A549 (cell line): ENCODE data around the gene SPTBN5. TPM values are rescaled to one million over a fixed set of nuclear protein-coding genes. Genes with fewer than 3 reads are reported as not detected.

Experiments used
- ATAC-seq, 2 experiments: fragments of 200-7000 bp in 1 of 2; fragments of >200 bp in 1 of 2; cut with Nextera tagmentation in 1 of 2; cut with Tn5 transposase in 1 of 2; 3 replicates each; pipeline versions ENCODE4 v1.8.0 to v1.9.1; 2018 to 2020; ENCODE audit warnings: mild to moderate bottlenecking in 1 of 2, moderate library complexity in 1 of 2
- CTCF ChIA-PET: fragments of 300-600 bp; sonication (Branson Sonifier 250); formaldehyde crosslinking; extraction: SDS; loops from one replicate; lab custom pipeline; 2021; ENCODE audit warnings: antibody characterized with exemption, inconsistent platforms; lab: Yijun Ruan, JAX
- POLR2A ChIA-PET: fragments of 350-600 bp; formaldehyde crosslinking; extraction: SDS; loops from one replicate; lab custom pipeline; 2021; ENCODE audit warnings: antibody characterized with exemption, inconsistent platforms; lab: Yijun Ruan, JAX
- DNase-seq, 2 experiments: peaks; one replicate each; pipeline versions ENCODE4 v3.0.0 to v3.0.0-alpha.2; 2011 to 2016; ENCODE audit warnings: low read depth in 1 of 2, low spot score in 1 of 2
- FAIRE-seq: peaks from 2 replicates; lab custom pipeline; 2011; peaks lifted over from hg19 to GRCh38; lab: Jason Lieb, UNC
- H3K27ac ChIP-seq, 2 experiments: fragments of >200 bp; sonication (Bioruptor Twin); formaldehyde crosslinking; 3 replicates each; pipeline ENCODE4 v1.5.1; 2016 to 2017
- H3K4me1 ChIP-seq: fragments of >200 bp; sonication (Bioruptor Twin); formaldehyde crosslinking; 3 replicates; pipeline ENCODE4 v1.6.1; 2016
- H3K4me2 ChIP-seq: fragments of >200 bp; sonication (Bioruptor Twin); formaldehyde crosslinking; 3 replicates; pipeline ENCODE4 v1.6.1; 2016
- H3K4me3 ChIP-seq: fragments of >200 bp; sonication (Bioruptor Twin); formaldehyde crosslinking; 3 replicates; pipeline ENCODE4 v1.5.1; 2016
- H3K9me3 ChIP-seq: fragments of >200 bp; sonication (Bioruptor Twin); formaldehyde crosslinking; 3 replicates; pipeline ENCODE4 v1.6.1; 2016
- BHLHE40 ChIP-seq: IDR thresholded peaks from 2 replicates; pipeline ENCODE4 v1.6.1; 2012; ENCODE audit warnings: low read depth, low read length, inconsistent platforms
- CBX2 ChIP-seq: fragments of 200-600 bp; sonication (generic); IDR thresholded peaks from 2 replicates; pipeline ENCODE4 v1.6.1; 2016; ENCODE audit warnings: low read depth, mild to moderate bottlenecking, borderline replicate concordance
- CHD4 ChIP-seq: fragments of 200-600 bp; sonication (generic); IDR thresholded peaks from 2 replicates; pipeline ENCODE4 v1.6.1; 2016; ENCODE audit warnings: antibody characterized with exemption, mild to moderate bottlenecking, borderline replicate concordance
- EHMT2 ChIP-seq: fragments of 200-600 bp; sonication (generic); IDR thresholded peaks from 2 replicates; pipeline ENCODE4 v1.6.1; 2016; ENCODE audit warnings: antibody characterized with exemption, low read depth, mild to moderate bottlenecking, moderate library complexity
- FOSB ChIP-seq: fragments of 250-450 bp; sonication (Bioruptor Pico); IDR thresholded peaks from 2 replicates; pipeline ENCODE4 v1.5.0; 2020; ENCODE audit warnings: mild to moderate bottlenecking, moderate library complexity
- HOXA7 ChIP-seq: fragments of 250-450 bp; sonication (Bioruptor Pico); IDR thresholded peaks from 2 replicates; pipeline ENCODE4 v1.5.0; 2020; ENCODE audit warnings: mild to moderate bottlenecking, moderate library complexity
- HOXB5 ChIP-seq: fragments of 250-450 bp; sonication (Bioruptor Pico); IDR thresholded peaks from 2 replicates; pipeline ENCODE4 v1.5.0; 2020; ENCODE audit warnings: mild to moderate bottlenecking, moderate library complexity
- JUNB ChIP-seq: fragments of >200 bp; sonication (Bioruptor Twin); formaldehyde crosslinking; IDR thresholded peaks from 2 replicates; pipeline ENCODE4 v1.6.1; 2016
- NFE2L2 ChIP-seq: fragments of 150-350 bp; conservative IDR thresholded peaks from 2 replicates; pipeline ENCODE4 v1.6.1; 2014; ENCODE audit warnings: low read length
- PHF8 ChIP-seq: fragments of 200-600 bp; sonication (generic); IDR thresholded peaks from 2 replicates; pipeline ENCODE4 v1.6.1; 2016; ENCODE audit warnings: low read depth, mild to moderate bottlenecking, antibody characterized with exemption, moderate library complexity, borderline replicate concordance
- POLR2A ChIP-seq: IDR thresholded peaks from 2 replicates; pipeline ENCODE4 v1.6.1; 2012; ENCODE audit warnings: mild to moderate bottlenecking, low read length
- RCOR1 ChIP-seq: fragments of 150-350 bp; IDR thresholded peaks from 2 replicates; pipeline ENCODE4 v1.6.1; 2014; ENCODE audit warnings: antibody characterized with exemption, low read length, low read depth
- SMC3 ChIP-seq: fragments of >200 bp; sonication (Bioruptor Twin); formaldehyde crosslinking; IDR thresholded peaks from 3 replicates; pipeline ENCODE4 v1.6.1; 2018; ENCODE audit warnings: inconsistent platforms
- SREBF2 ChIP-seq: fragments of 450-650 bp; IDR thresholded peaks from 2 replicates; pipeline ENCODE4 v1.6.1; 2014; ENCODE audit warnings: mild to moderate bottlenecking, moderate library complexity
- ZC3H11A ChIP-seq: fragments of 450-650 bp; IDR thresholded peaks from 2 replicates; pipeline ENCODE4 v1.6.1; 2014; ENCODE audit warnings: antibody characterized with exemption, mild to moderate bottlenecking
- ZNF302 ChIP-seq: fragments of 250-450 bp; sonication (Bioruptor Pico); IDR thresholded peaks from 2 replicates; pipeline ENCODE4 v1.9.0; 2021; ENCODE audit warnings: inconsistent platforms, mild to moderate bottlenecking, moderate library complexity
- ZSCAN20 ChIP-seq: fragments of 250-450 bp; sonication (Bioruptor Pico); IDR thresholded peaks from 2 replicates; pipeline ENCODE4 v1.8.0; 2022; ENCODE audit warnings: mild to moderate bottlenecking, moderate library complexity
- WGBS: methylation state at CpG from one replicate; pipeline ENCODE4 v1.1.6; 2017; ENCODE audit errors: missing lambda C conversion rate; 5-methylcytosine and 5-hydroxymethylcytosine counted together
- polyA plus RNA-seq, 4 experiments: library from polyadenylated mRNA; depleted of rRNA in 3 of 4; stranded (reverse); fragments of >200 nt; fragmentation: RNase III in 1 of 4; extraction: RNeasy Plus Mini Kit Qiagen cat#74134 plus additional on column Dnase treatment in 1 of 4; gene quantifications; 2 replicates in 3 of 4; 3 replicates in 1 of 4; pipeline ENCODE4 v1.2.3, GENCODE V29; 2011 to 2017
- TF ChIP-seq, protein P1 (sequence below): fragments of 200-600 bp; sonication (generic); IDR thresholded peaks from 2 replicates; pipeline ENCODE4 v1.6.1; 2016; ENCODE audit warnings: antibody characterized with exemption, mild to moderate bottlenecking, moderate library complexity
- TF ChIP-seq, protein P2 (sequence below): fragments of 250-450 bp; sonication (Bioruptor Pico); IDR thresholded peaks from 2 replicates; pipeline ENCODE4 v1.5.0; 2020; ENCODE audit warnings: low read depth, mild to moderate bottlenecking, moderate library complexity
- TF ChIP-seq, protein P3 (sequence below): fragments of 250-450 bp; sonication (Bioruptor Pico); IDR thresholded peaks from 2 replicates; pipeline ENCODE4 v1.5.0; 2021; ENCODE audit warnings: mild to moderate bottlenecking, moderate library complexity, borderline replicate concordance
- TF ChIP-seq, protein P4 (sequence below): fragments of 150-350 bp; IDR thresholded peaks from 2 replicates; pipeline ENCODE4 v1.6.1; 2014; ENCODE audit warnings: low read depth, mild to moderate bottlenecking, low read length

Gene SPTBN5
- polyA plus RNA-seq, 2 of the 4 experiments (the other 2 are of a cell fraction) = 0.05 to 0.17 TPM

DNA sequence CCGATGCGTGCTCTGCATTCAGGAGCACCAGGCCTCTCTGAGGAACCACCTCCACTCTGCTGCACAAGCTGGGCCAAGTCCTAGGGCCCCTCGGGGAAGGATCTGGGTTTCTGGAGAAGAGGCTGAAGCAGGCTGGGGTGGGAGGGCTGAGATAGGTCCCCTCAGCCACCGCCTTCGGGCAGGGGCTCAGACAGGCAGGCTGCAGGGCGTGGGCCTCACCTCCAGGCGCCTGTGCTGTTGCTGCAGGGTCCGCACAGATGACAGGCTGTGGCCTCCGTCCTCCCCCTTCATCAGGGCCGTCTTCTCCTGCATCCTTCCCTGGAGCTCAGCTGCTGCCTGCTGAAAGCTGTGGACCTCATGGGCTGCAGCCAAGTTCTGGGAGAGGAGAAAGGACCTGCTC lies 40.0 kb downstream of the SPTBN5 start:
- no peak overlapping the region for H3K4me3 ChIP-seq
- no peak for FAIRE-seq
- WGBS = 78% methylated on average over 7 of the region's 10 CpGs
- TF ChIP-seq, protein P1, sequence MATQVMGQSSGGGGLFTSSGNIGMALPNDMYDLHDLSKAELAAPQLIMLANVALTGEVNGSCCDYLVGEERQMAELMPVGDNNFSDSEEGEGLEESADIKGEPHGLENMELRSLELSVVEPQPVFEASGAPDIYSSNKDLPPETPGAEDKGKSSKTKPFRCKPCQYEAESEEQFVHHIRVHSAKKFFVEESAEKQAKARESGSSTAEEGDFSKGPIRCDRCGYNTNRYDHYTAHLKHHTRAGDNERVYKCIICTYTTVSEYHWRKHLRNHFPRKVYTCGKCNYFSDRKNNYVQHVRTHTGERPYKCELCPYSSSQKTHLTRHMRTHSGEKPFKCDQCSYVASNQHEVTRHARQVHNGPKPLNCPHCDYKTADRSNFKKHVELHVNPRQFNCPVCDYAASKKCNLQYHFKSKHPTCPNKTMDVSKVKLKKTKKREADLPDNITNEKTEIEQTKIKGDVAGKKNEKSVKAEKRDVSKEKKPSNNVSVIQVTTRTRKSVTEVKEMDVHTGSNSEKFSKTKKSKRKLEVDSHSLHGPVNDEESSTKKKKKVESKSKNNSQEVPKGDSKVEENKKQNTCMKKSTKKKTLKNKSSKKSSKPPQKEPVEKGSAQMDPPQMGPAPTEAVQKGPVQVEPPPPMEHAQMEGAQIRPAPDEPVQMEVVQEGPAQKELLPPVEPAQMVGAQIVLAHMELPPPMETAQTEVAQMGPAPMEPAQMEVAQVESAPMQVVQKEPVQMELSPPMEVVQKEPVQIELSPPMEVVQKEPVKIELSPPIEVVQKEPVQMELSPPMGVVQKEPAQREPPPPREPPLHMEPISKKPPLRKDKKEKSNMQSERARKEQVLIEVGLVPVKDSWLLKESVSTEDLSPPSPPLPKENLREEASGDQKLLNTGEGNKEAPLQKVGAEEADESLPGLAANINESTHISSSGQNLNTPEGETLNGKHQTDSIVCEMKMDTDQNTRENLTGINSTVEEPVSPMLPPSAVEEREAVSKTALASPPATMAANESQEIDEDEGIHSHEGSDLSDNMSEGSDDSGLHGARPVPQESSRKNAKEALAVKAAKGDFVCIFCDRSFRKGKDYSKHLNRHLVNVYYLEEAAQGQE = no peak
- TF ChIP-seq CBX2 (no peak), HOXA7 (CRISPR knock-in tag) (no peak), ZSCAN20 (CRISPR knock-in tag) (no peak), RCOR1 (no peak), ZNF302 (CRISPR knock-in tag) (no peak), EHMT2 (no peak), HOXB5 (CRISPR knock-in tag) (no peak), BHLHE40 (no peak), PHF8 (no peak), FOSB (CRISPR knock-in tag) (no peak), JUNB (no peak)
- TF ChIP-seq, protein P2, sequence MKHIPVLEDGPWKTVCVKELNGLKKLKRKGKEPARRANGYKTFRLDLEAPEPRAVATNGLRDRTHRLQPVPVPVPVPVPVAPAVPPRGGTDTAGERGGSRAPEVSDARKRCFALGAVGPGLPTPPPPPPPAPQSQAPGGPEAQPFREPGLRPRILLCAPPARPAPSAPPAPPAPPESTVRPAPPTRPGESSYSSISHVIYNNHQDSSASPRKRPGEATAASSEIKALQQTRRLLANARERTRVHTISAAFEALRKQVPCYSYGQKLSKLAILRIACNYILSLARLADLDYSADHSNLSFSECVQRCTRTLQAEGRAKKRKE (CRISPR knock-in tag) = no peak
- TF ChIP-seq, protein P3, sequence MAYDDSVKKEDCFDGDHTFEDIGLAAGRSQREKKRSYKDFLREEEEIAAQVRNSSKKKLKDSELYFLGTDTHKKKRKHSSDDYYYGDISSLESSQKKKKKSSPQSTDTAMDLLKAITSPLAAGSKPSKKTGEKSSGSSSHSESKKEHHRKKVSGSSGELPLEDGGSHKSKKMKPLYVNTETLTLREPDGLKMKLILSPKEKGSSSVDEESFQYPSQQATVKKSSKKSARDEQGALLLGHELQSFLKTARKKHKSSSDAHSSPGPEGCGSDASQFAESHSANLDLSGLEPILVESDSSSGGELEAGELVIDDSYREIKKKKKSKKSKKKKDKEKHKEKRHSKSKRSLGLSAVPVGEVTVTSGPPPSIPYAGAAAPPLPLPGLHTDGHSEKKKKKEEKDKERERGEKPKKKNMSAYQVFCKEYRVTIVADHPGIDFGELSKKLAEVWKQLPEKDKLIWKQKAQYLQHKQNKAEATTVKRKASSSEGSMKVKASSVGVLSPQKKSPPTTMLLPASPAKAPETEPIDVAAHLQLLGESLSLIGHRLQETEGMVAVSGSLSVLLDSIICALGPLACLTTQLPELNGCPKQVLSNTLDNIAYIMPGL (CRISPR knock-in tag) = no peak
- TF ChIP-seq, protein P4, sequence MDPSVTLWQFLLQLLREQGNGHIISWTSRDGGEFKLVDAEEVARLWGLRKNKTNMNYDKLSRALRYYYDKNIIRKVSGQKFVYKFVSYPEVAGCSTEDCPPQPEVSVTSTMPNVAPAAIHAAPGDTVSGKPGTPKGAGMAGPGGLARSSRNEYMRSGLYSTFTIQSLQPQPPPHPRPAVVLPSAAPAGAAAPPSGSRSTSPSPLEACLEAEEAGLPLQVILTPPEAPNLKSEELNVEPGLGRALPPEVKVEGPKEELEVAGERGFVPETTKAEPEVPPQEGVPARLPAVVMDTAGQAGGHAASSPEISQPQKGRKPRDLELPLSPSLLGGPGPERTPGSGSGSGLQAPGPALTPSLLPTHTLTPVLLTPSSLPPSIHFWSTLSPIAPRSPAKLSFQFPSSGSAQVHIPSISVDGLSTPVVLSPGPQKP = no peak
- TF ChIP-seq, all 56 proteins: peak for 0
- H3K4me1 ChIP-seq = no peaks in the 10 kb centered on the region
- no peak overlapping the region for H3K4me2 ChIP-seq
- DNase-seq (no peak), ATAC-seq (no peak)
- H3K9me3 ChIP-seq = no peaks in the 10 kb centered on the region
- CTCF ChIA-PET = interaction anchor here (1.8 kb wide), 1 partner anchor 51 kb away, joined by 4 read pairs; no protein-coding TSS in a partner anchor
- H3K27ac ChIP-seq = no peak overlapping the region
- POLR2A ChIA-PET = no interaction called here

DNA sequence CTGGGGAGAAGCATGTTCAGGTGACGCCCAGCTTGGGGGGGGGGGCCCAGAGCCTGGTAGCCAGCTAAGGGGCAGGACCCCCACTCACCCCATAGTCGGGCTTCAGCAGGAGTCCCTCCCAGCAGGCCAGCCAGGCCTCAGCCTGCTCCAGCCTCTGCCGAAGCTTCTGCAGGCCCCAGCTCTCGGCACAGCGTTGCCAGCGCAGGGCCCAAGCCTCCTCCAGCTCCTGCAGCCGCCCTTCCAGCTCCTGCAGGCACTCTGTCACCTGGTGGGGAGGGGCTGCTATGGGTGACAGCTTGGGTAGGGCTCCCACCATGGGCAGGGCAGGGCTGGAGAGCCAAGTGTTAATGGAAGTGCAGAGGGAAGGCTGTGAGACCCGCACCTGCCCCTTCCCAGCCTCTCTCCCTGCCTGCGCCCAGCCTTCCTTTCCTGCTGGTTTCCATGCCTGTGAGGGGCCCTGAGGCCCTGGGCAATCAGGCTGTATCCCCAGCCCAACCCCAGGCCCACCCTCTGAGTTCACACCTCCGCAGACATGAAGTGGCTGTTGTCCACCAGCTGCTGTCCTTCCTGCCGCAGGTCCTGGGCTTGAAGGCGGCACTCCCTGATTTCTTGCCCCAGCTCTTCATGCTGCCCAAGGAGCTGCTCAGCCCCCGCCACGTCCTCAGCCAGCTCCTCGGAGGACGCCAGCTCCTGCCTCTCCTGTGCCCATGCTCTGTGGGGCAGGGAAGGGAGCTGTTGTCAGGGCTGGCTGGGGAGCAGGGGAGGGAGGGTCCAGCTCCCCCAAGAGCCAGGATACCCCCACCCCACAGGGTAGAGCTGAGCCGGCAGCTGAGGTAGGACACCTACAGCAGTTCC lies 40.9 kb downstream of the SPTBN5 start:
- peak in 1 of 2 experiments; percentile 18; a peak in 3 of 6 replicates for ATAC-seq
- FAIRE-seq = no peak
- H3K4me2 ChIP-seq = no peak overlapping the region
- TF ChIP-seq POLR2A = no peak
- no peak for TF ChIP-seq PHF8
- TF ChIP-seq, protein P4 = no peak
- TF ChIP-seq CHD4 = no peak
- TF ChIP-seq ZC3H11A = no peak
- TF ChIP-seq SMC3 = no peak
- TF ChIP-seq FOSB (CRISPR knock-in tag) = no peak
- no peak for TF ChIP-seq NFE2L2
- no peak for TF ChIP-seq SREBF2
- TF ChIP-seq, all 56 proteins: peak for 0
- H3K9me3 ChIP-seq = no peaks in the 10 kb centered on the region
- H3K4me1 ChIP-seq = no peaks in the 10 kb centered on the region
- ChIA-PET CTCF (interaction anchor here (0.8 to 1.2 kb wide), 4 partner anchors 9 to 368 kb away, joined by 3 read pairs; partner anchors contain the start of gene MAPKBP1), POLR2A (no interaction called here)
- no peak for DNase-seq
- H3K4me3 ChIP-seq = no peak overlapping the region
- WGBS = 69% methylated on average over 3 of the region's 17 CpGs
- H3K27ac ChIP-seq = no peak overlapping the region
